ENCODE data around the gene BTAF1.
"Not testable (repeated sequence)": the region's sequence is repeated elsewhere in the genome, so short reads cannot be mapped to it uniquely, and the experiment has no call there.

Gene BTAF1

GRCh38 chr10:91980319-91980718 lies 56.7 kb downstream of the BTAF1 start:
- DNase-seq = no peak

- DNase-seq = no peak
These were observed 59.8 kb downstream of the BTAF1 start for GRCh38 chr10:91983416-91983815.

DNA sequence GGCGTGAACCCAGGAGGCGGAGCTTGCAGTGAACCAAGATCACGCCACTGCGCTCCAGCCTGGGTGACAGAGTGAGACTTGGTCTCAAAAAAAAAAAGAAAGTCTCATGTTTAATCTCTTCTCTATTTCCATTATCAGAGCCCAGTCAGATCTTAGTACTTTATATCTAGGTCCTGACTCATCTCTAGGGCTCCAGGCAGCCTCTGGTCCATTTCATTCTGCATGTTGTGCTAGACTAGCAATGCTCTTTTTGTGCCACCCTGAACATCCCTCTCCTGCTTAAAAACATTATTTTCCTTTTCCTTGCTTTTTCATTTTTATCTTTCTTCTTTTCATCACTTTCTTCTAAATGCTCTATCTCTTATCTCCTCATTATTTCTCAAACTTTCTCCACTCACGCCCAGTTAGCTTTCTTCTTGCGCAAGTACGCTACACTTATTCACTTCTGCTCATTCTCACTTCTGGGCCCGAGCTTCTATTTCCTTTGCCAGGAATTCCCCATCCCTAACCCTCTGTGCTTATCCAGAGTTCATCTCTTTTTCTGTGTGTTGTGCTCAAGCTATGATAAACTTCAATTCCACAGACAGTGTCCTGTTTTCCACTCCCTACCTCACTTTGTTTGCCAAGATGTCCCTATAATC lies 63.9 kb downstream of the BTAF1 start:
- no peak for DNase-seq

- no peak for DNase-seq
These were observed 68.5 kb downstream of the BTAF1 start for GRCh38 chr10:91992031-91992430.

DNA sequence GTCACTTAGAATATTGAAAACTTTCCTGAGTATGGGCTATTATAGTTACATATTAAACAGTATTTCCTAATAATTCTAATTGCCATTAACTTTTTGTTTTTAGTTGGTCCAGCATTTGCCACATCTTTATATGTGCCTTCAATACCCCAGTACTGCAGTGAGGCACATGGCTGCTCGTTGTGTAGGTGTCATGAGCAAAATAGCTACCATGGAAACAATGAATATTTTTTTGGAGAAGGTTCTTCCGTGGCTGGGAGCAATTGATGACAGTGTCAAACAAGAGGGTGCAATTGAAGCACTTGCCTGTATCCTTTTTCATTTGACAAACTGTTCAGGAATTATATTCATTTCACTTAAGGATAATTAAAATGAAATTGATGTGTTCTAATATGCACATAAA lies 72.7 kb downstream of the BTAF1 start:
- no peak for DNase-seq

DNA sequence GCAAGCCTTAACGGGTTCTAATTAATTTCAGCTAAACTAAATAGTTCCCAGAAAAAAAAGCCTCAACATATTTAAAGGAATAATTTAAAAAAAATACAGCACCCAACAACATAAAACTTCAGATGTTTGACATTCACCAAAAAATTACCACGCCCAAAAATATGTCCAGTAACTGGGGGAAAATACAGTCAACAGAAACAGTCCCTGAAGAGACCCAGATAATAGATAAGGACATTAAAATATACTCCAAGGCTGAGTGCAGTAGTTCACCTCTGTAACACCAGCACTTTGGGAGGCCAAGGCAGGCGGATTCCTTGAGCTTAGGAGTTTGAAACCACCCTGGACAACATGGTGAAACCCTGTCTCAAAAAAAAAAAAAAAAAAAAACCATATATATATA lies 78.0 kb downstream of the BTAF1 start:
- DNase-seq = no peak

GRCh38 chr10:92001995-92002394 lies 78.4 kb downstream of the BTAF1 start:
- no peak for DNase-seq

DNA sequence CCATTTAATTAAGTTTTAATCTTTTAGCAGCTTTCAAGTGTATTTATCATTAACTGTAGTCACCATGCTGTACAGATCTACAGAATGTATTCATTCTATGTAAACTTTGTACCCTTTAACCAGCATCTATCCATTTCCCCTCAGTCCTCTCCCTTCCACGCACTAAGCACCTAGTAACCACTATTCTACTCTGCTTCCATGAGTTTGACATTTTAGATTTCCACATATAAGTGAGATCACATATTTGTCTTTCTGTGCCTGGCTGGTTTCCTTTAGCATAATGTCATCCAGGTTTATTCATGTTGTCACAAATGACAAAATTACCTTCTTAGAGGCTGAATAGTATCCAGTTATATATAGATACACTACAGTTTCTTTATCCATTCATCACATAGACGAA lies 79.7 kb downstream of the BTAF1 start:
- no peak for DNase-seq

DNA sequence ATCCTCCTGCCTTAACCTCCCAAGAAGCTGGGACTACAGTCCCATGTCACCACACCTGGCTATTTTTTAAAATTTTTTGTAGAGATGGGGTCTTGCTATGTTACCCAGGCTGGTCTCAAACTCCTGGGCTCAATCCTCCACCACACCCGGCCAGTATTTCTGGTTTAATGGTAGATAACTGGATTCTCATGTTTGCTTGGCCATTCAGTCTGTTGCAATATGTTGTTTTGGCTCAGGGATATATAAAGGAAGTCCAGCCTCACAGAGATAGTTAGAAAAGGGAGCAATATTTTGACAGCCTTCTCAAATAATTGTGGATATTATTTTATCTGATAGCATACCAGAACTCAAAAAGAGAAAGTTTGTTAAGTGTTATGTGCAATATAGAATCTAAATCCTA lies 82.4 kb downstream of the BTAF1 start:
- DNase-seq = no peak

GRCh38 chr10:92009445-92009844 lies 85.9 kb downstream of the BTAF1 start:
- no peak for DNase-seq

GRCh38 chr10:92010047-92010735 lies 86.6 kb downstream of the BTAF1 start:
- no peak for DNase-seq

DNA sequence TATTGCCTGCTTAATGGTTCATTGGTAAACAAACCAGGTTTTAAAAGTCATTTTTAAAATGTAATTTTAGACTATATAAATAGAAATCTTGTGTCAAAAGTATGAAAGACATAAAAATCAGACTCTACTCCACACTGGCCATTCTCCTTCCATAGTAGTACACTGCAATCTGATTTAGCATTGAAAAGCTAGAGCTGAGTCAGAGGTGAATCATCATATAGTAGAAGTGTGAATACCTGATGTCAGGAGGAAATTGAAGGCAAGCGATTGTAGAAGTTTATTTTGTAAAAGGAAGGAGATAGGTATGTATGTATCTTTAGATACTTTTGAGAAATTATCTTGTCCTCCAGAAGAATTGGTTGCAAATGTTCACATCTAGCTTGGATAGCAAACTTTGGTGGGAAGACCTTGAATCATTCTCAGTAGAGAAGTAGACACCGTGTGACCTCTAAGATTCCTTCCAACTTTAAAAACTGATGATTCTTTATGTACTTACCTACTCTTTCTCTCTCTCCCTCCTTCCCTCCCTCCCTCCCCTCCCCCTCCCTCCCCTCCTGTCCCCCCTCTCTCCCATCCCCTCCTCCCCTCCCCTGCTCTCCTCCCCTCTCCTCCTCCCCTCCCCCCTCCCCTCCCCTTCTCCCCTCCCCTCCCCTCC lies 88.1 kb downstream of the BTAF1 start:
- DNase-seq = no peak

- no peak for DNase-seq
These were observed 91.0 kb downstream of the BTAF1 start for GRCh38 chr10:92014620-92015019.

GRCh38 chr10:92024700-92025099 lies 101.1 kb downstream of the BTAF1 start:
- no peak for DNase-seq

GRCh38 chr10:92025340-92025739 lies 101.8 kb downstream of the BTAF1 start:
- not testable (repeated sequence) for DNase-seq

GRCh38 chr10:92027141-92027540 lies 103.6 kb downstream of the BTAF1 start:
- DNase-seq = no peak

- DNase-seq = no peak
These were observed 108.0 kb downstream of the BTAF1 start for GRCh38 chr10:92031580-92031979.

- not testable (repeated sequence) for DNase-seq
These were observed 109.5 kb downstream of the BTAF1 start for GRCh38 chr10:92033070-92033469.

DNA sequence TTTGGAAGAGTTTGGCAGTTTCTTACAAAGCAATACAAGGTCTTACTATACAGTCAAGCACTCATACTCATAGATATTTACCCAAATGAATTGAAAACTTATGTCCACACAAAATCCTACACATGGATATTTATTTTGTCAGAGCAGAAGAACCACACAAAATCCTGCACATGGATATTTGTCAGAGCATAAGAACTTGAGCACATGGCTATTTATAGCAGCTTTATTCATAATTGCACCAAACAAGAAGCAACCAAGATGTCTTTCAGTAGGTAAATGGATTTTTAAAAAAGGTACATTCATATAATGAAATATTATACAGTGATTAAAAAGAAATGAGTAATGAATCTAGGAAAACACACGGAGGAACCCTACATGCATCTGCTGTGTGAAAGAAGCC lies 115.4 kb downstream of the BTAF1 start:
- no peak for DNase-seq

- no peak for DNase-seq
These were observed 119.0 kb downstream of the BTAF1 start for GRCh38 chr10:92042541-92042940.

DNA sequence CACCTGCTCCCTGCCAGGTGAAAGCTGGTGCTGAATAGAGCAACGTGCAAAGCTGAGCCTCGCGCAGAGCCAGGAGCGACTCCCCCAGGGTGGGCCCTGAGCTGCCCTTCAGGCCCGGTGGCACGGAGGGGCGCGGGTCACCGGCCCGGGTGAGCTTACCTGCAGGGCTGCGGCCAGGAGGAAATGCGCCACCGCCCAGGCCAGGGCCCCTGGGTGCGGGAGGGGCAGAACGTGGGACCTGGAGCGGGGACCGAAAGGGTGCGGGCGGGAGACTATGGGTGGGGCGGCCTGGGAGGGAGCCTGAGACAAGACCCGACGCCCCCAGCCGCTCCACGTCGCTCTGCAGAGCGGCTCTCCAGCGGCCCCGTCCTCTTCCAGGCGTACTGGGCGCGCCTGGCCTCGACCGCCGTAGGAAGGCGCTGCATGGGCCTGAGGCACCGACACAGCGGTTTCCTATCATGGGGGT lies 122.1 kb downstream of the BTAF1 start:
- DNase-seq = no peak

GRCh38 chr10:92047215-92047614 lies 123.6 kb downstream of the BTAF1 start:
- DNase-seq = no peak

- no peak for DNase-seq
These were observed 128.5 kb downstream of the BTAF1 start for GRCh38 chr10:92052088-92052487.

DNA sequence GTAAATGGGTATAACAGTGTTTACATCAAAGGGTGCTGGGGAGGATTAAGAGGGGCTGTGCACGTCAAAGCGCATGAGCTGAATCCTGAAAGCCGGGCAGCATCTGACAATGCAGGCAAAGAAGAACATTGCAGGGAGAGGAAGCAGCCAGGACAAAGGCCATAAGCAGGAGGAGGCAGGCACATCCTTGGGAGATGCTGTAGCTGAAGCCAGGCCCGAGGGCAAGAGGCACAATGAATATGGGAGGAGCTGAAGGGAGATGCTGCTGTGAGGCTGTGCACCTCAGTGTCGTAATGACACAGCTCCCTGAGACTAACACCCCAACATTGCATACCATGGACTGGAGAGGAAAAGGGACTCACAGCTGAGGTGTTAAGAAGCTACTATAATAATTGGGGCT lies 129.2 kb downstream of the BTAF1 start:
- DNase-seq = no peak
